IMR-90 (cell line): ENCODE measurements around the gene ABCD1. TPM values are rescaled to one million over a fixed set of nuclear protein-coding genes. Genes with fewer than 3 reads are reported as not detected.

ENCODE experiments used
- ATAC-seq: fragments of 200-7000 bp; cut with Tn5 transposase; 2 replicates; pipeline ENCODE4 v1.9.1; 2020; ENCODE audit warnings: low read depth, mild to moderate bottlenecking, moderate library complexity
- BruUV-seq: library from RNA; stranded (reverse); fragments of 400-500 nt; replicated peaks from 2 replicates; lab custom pipeline; 2021; lab: Mats Ljungman, UMichigan
- CTCF ChIA-PET: fragments of 300-600 bp; formaldehyde crosslinking; extraction: SDS; loops from one replicate; lab custom pipeline; 2021; ENCODE audit warnings: antibody characterized with exemption; lab: Yijun Ruan, JAX
- POLR2A ChIA-PET: fragments of 300-600 bp; sonication (Branson Sonifier 250); formaldehyde crosslinking; loops from one replicate; lab custom pipeline; 2022; ENCODE audit warnings: antibody characterized with exemption; ENCODE audit not compliant: unreplicated experiment; lab: Charles Lee
- DNase-seq: peaks from one replicate; pipeline ENCODE4 v3.0.0; 2013
- H2AFZ ChIP-seq: replicated peaks from 2 replicates; pipeline ENCODE3; 2013; ENCODE audit warnings: low read length, mild to moderate bottlenecking; ENCODE audit not compliant: poor library complexity
- H2AK5ac ChIP-seq: 2 replicates; pipeline ENCODE4 v1.6.1; 2013; ENCODE audit warnings: low read depth, low read length, inconsistent platforms
- H2AK9ac ChIP-seq: replicated peaks from 2 replicates; pipeline ENCODE3; 2013; ENCODE audit warnings: mild to moderate bottlenecking, low read depth, low read length, moderate library complexity; ENCODE audit not compliant: poor library complexity
- H2BK120ac ChIP-seq: 2 replicates; pipeline ENCODE4 v1.6.1; 2013; ENCODE audit warnings: low read depth, low read length, inconsistent platforms
- H2BK15ac ChIP-seq: 3 replicates; pipeline ENCODE4 v1.6.1; 2013; ENCODE audit warnings: low read depth, low read length, inconsistent platforms
- H2BK20ac ChIP-seq: 2 replicates; pipeline ENCODE4 v1.6.1; 2013; ENCODE audit warnings: low read depth, mild to moderate bottlenecking, inconsistent platforms, low read length, moderate library complexity
- H2BK5ac ChIP-seq: 2 replicates; pipeline ENCODE4 v1.6.1; 2013; ENCODE audit warnings: mild to moderate bottlenecking, low read depth, low read length, inconsistent platforms; ENCODE audit not compliant: poor library complexity, severe bottlenecking
- H3K14ac ChIP-seq: replicated peaks from 2 replicates; pipeline ENCODE4 v1.6.1; 2013; ENCODE audit warnings: low read depth, low read length, inconsistent platforms
- H3K18ac ChIP-seq: 2 replicates; pipeline ENCODE4 v1.6.1; 2013; ENCODE audit warnings: low read depth, low read length, control low read depth
- H3K23ac ChIP-seq: 2 replicates; pipeline ENCODE4 v1.6.1; 2013; ENCODE audit warnings: low read depth, low read length, inconsistent platforms
- H3K27ac ChIP-seq: 2 replicates; pipeline ENCODE4 v1.5.1; 2013; ENCODE audit warnings: mild to moderate bottlenecking, control low read depth, low read length; ENCODE audit not compliant: insufficient read depth
- H3K27me3 ChIP-seq: 2 replicates; pipeline ENCODE4 v1.6.1; 2013; ENCODE audit warnings: low read length; ENCODE audit not compliant: control insufficient read depth, insufficient read depth
- H3K36me3 ChIP-seq: 2 replicates; pipeline ENCODE4 v1.6.1; 2013; ENCODE audit warnings: low read length, mixed read lengths; ENCODE audit not compliant: control insufficient read depth, insufficient read depth
- H3K4ac ChIP-seq: 2 replicates; pipeline ENCODE4 v1.6.1; 2013; ENCODE audit warnings: low read depth, low read length, inconsistent platforms
- H3K4me1 ChIP-seq: 2 replicates; pipeline ENCODE4 v1.6.1; 2013; ENCODE audit warnings: low read length, mixed read lengths; ENCODE audit not compliant: control insufficient read depth, insufficient read depth
- H3K4me2 ChIP-seq: 2 replicates; pipeline ENCODE4 v1.6.1; 2013; ENCODE audit warnings: low read depth, mild to moderate bottlenecking, control low read depth, low read length, moderate library complexity
- H3K4me3 ChIP-seq: 2 replicates; pipeline ENCODE4 v1.5.1; 2013; ENCODE audit warnings: low read depth, mild to moderate bottlenecking, control low read depth, low read length, moderate library complexity; ENCODE audit not compliant: insufficient read depth
- H3K56ac ChIP-seq: 2 replicates; pipeline ENCODE4 v1.6.1; 2013; ENCODE audit warnings: low read length, inconsistent platforms; ENCODE audit not compliant: insufficient read depth; ENCODE audit errors: extremely low read depth
- H3K79me1 ChIP-seq, 2 experiments: 2 replicates each; pipeline ENCODE4 v1.6.1; 2013; ENCODE audit warnings: low read length in 2 of 2, inconsistent platforms in 1 of 2, low read depth in 1 of 2
- H3K9ac ChIP-seq: 2 replicates; pipeline ENCODE4 v1.6.1; 2013; ENCODE audit warnings: low read depth, low read length, control low read depth
- H3K9me1 ChIP-seq: 2 replicates; pipeline ENCODE4 v1.6.1; 2013; ENCODE audit warnings: low read length, inconsistent platforms; ENCODE audit not compliant: insufficient read depth
- H3K9me3 ChIP-seq: 2 replicates; pipeline ENCODE4 v1.6.1; 2013; ENCODE audit warnings: low read length; ENCODE audit not compliant: control insufficient read depth, insufficient read depth
- H4K20me1 ChIP-seq: 2 replicates; pipeline ENCODE4 v1.6.1; 2013; ENCODE audit warnings: low read length, inconsistent platforms; ENCODE audit not compliant: insufficient read depth
- H4K5ac ChIP-seq: 2 replicates; pipeline ENCODE4 v1.6.1; 2013; ENCODE audit warnings: mild to moderate bottlenecking, low read depth, low read length, control low read depth
- H4K8ac ChIP-seq, 2 experiments: 2 replicates each; pipeline ENCODE4 v1.6.1; 2013; ENCODE audit warnings: low read depth in 2 of 2, low read length in 2 of 2, control low read depth in 1 of 2, inconsistent platforms in 1 of 2
- H4K91ac ChIP-seq: 2 replicates; pipeline ENCODE4 v1.6.1; 2013; ENCODE audit warnings: low read depth, low read length, inconsistent platforms; ENCODE audit not compliant: insufficient read depth
- BHLHE40 ChIP-seq: fragments of 150-350 bp; IDR thresholded peaks from 2 replicates; pipeline ENCODE4 v1.6.1; 2016; ENCODE audit warnings: mild to moderate bottlenecking, low read depth, low read length
- CEBPB ChIP-seq: IDR thresholded peaks from 2 replicates; pipeline ENCODE4 v1.6.1; 2012; ENCODE audit warnings: low read depth, low read length, improper control_type of control experiment
- CHD1 ChIP-seq: IDR thresholded peaks from 2 replicates; pipeline ENCODE4 v1.6.1; 2012; ENCODE audit warnings: low read depth, low read length, improper control_type of control experiment
- CTCF ChIP-seq: conservative IDR thresholded peaks from 2 replicates; pipeline ENCODE4 v1.5.1; 2012; ENCODE audit warnings: mild to moderate bottlenecking, low read depth, low read length, improper control_type of control experiment
- ELK1 ChIP-seq: fragments of 150-350 bp; IDR thresholded peaks from 2 replicates; pipeline ENCODE4 v1.6.1; 2016; ENCODE audit warnings: low read depth, mild to moderate bottlenecking, low read length, moderate library complexity, borderline replicate concordance
- FOS ChIP-seq: fragments of 150-350 bp; IDR thresholded peaks from 2 replicates; pipeline ENCODE4 v1.6.1; 2016; ENCODE audit warnings: low read depth, low read length
- MAZ ChIP-seq: IDR thresholded peaks from 2 replicates; pipeline ENCODE4 v1.6.1; 2012; ENCODE audit warnings: low read depth, mild to moderate bottlenecking, low read length, improper control_type of control experiment, moderate library complexity, borderline replicate concordance
- MXI1 ChIP-seq: IDR thresholded peaks from 2 replicates; pipeline ENCODE4 v1.6.1; 2012; ENCODE audit warnings: low read depth, mild to moderate bottlenecking, low read length, moderate library complexity, borderline replicate concordance
- POLR2A ChIP-seq: IDR thresholded peaks from 2 replicates; pipeline ENCODE4 v1.6.1; 2012; ENCODE audit warnings: mild to moderate bottlenecking, low read depth, low read length
- RAD21 ChIP-seq: IDR thresholded peaks from 2 replicates; pipeline ENCODE4 v1.6.1; 2012; ENCODE audit warnings: low read length, improper control_type of control experiment
- RCOR1 ChIP-seq: IDR thresholded peaks from 2 replicates; pipeline ENCODE4 v1.6.1; 2012; ENCODE audit warnings: mild to moderate bottlenecking, low read length, improper control_type of control experiment; ENCODE audit not compliant: insufficient replicate concordance
- RFX5 ChIP-seq: IDR thresholded peaks from 2 replicates; pipeline ENCODE4 v1.8.0; 2012; ENCODE audit warnings: low read depth, mild to moderate bottlenecking, low read length, moderate library complexity
- SMC3 ChIP-seq: fragments of 150-350 bp; IDR thresholded peaks from 2 replicates; pipeline ENCODE4 v1.6.1; 2016; ENCODE audit warnings: low read depth, mild to moderate bottlenecking, antibody characterized with exemption, low read length, moderate library complexity
- USF2 ChIP-seq: fragments of 150-350 bp; IDR thresholded peaks from 2 replicates; pipeline ENCODE4 v1.6.1; 2017; ENCODE audit warnings: mild to moderate bottlenecking, antibody characterized with exemption, low read length, low read depth
- whole genome bisulfite sequencing, 2 experiments: methylation state at CpG; one replicate each; pipeline versions ENCODE4 v1.1.5 to v1.1.7; 2013; ENCODE audit warnings: missing lambda C conversion rate in 2 of 2; ENCODE audit not compliant: insufficient read length in 1 of 2; ENCODE audit errors: extremely low coverage in 2 of 2; 5-methylcytosine and 5-hydroxymethylcytosine counted together
- dilution Hi-C: fragments of 300-500 bp; cut with HindIII; formaldehyde crosslinking; loops from one replicate; pipeline ENCODE4 v1.14.3; 2018; ENCODE audit warnings: low sequenced_read_pairs; ENCODE audit not compliant: unreplicated experiment
- in situ Hi-C: fragments of 300-500 bp; cut with MboI; formaldehyde crosslinking; loops from 3 replicates; pipeline ENCODE4 v1.14.3; 2019; ENCODE audit warnings: low sequenced_read_pairs, inconsistent platforms, mixed read lengths
- intact Hi-C: fragments of 100-400 bp; cut with micrococcal nuclease; formaldehyde crosslinking; loops from 2 replicates; pipeline ENCODE4 v1.10.0; 2022
- polyA plus RNA-seq, 3 experiments: library from polyadenylated mRNA; depleted of rRNA; stranded (reverse); fragments of >200 nt; gene quantifications; 2 replicates each; pipeline ENCODE4 v1.2.3, GENCODE V29; 2012; ENCODE audit warnings: low replicate concordance in 1 of 3
- total RNA-seq: library from RNA; depleted of rRNA; stranded (reverse); fragments of >200 nt; gene quantifications from 2 replicates; pipeline ENCODE4 v1.2.3, GENCODE V29; 2012

ABCD1 gene
- total and polyA plus RNA-seq, 2 of the 4 experiments (the other 2 are of a cell fraction) = 4.3 to 7.0 TPM

DNA sequence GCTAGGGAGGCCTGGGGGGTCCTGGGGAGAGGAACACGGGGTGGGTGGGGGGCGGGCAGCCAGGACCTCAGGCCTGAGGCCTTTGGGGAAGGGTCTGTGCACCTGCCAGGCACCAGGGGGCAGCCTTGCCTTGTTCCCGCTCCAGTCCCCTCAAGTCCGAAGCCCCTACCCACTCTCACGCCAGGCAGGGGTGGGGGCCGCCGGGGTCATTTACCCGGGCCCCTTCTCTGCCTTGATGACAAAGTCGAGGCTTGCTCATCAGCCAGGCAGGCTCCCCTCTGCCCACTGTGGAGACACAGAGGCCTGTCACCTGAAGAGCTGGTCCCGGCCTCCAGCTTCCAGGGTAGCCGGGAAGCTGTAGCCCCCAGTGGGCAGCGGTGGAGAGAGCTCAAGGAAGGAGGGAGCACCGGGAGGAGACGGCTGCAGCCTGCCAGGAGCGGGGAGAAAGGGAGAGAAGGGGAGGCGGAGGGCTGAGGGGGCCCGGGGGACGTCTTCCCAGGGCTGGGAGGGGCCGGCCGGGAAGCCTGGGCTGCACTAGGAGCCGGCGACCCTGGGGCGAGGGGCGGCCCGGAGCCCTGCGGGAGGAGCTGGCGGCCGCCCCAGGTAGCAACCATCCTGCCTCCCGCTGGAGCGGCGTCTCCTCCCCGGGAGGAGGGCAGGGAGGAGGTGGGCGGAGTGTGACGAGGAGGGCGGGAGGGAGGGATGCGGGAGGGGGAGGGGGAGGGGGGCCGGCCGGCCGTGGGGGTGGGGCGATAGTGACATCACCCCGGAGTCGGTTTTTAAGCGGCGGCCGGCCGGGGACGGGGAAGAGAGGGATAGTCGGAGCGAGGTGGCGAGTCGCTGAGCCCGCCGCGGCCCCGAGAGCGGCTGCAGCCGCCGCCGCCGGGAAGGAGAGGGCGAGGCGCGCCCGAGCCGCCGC lies 37.3 kb upstream of the ABCD1 start, which contains the start of gene SLC6A8:
SLC6A8 (plus strand) TSS at position 806 of the 919 bp plus-strand sequence. CDS start 649 bp downstream, outside the sequence.
- Histone ChIP-seq H2AK5ac (no peak within 1 kb of the TSS), H3K4me2 (peak within 1 kb of the TSS; percentile 82), H3K9me1 (peaks cover 5% of the 10 kb centered on the region; the same call in 1 of the 2 replicates), H2AFZ (peak within 1 kb of the TSS; percentile 67), H3K4ac (no peak within 1 kb of the TSS), H3K36me3 (peaks cover 4% of the 10 kb centered on the region), H2BK5ac (peak within 1 kb of the TSS; percentile 26), H3K27me3 (no peaks in the 10 kb centered on the region; the same call in 1 of the 2 replicates), H4K5ac (no peak within 1 kb of the TSS), H3K79me1 (0 out of 4 replicates have a peak, but pooled peaks cover 0 to 6% of the 10 kb centered on the region in 2 experiments), H3K9me3 (peaks cover 6% of the 10 kb centered on the region; the same call in 1 of the 2 replicates), H2BK20ac (no peak within 1 kb of the TSS), H4K91ac (no peak within 1 kb of the TSS), H2AK9ac (no peak within 1 kb of the TSS), H4K20me1 (peaks cover 12% of the 10 kb centered on the region), H3K4me1 (peaks cover 9% of the 10 kb centered on the region), H3K23ac (no peak within 1 kb of the TSS), H3K56ac (no peak within 1 kb of the TSS), H3K9ac (peak within 1 kb of the TSS; percentile 69; the same call in 1 of the 2 replicates), H3K14ac (no peak within 1 kb of the TSS), H3K27ac (no peak within 1 kb of the TSS), H4K8ac (peak within 1 kb of the TSS in 1 of 2 experiments; percentile 16; a peak in 1 of 4 replicates), H3K4me3 (peak within 1 kb of the TSS; percentile 96), H3K18ac (no peak within 1 kb of the TSS), H2BK15ac (no peak within 1 kb of the TSS), H2BK120ac (no peak within 1 kb of the TSS)
- in situ Hi-C loops (no loop called here), intact Hi-C loops (no loop called here), dilution Hi-C loops (no loop called here)
- CTCF ChIA-PET = no interaction called here
- peak; percentile 44 for DNase-seq
- POLR2A ChIA-PET = no interaction called here
- no TSS peak for BruUV-seq
- peak; percentile 58 for ATAC-seq
- WGBS, 2 experiments = no CpG with 5 or more reads among the region's 66 CpGs
- TF ChIP-seq CEBPB (no peak), RCOR1 (no peak), CTCF (peak; percentile 26), MXI1 (no peak), RAD21 (no peak), CHD1 (no peak), BHLHE40 (no peak), USF2 (no peak), SMC3 (no peak), MAZ (no peak), ELK1 (no peak), FOS (no peak), RFX5 (no peak), POLR2A (peak; percentile 86)
